Renal cortex interstitium (tissue), 11 donors: ENCODE results near the gene MGAT3. TPM values are rescaled to one million over a fixed set of nuclear protein-coding genes. Genes with fewer than 3 reads are reported as not detected.

ENCODE experiments used
- DNase-seq, 11 donors: peaks; one replicate each; pipeline ENCODE4 v3.0.0-alpha.2; 2013; ENCODE audit warnings: low read depth in 9 of 11, low spot score in 4 of 11; ENCODE audit errors: extremely low read depth in 1 of 11
- polyA plus RNA-seq, 3 donors: library from polyadenylated mRNA; unstranded; fragments of 120-200 nt; gene quantifications; one replicate each; pipeline ENCODE4 v1.2.1, GENCODE V29; 2013; ENCODE audit not compliant: insufficient read length in 3 of 3

The MGAT3 gene
- polyA plus RNA-seq, 3 donors = 20.8 to 33.3 (median 22.0) TPM

GRCh38 chr22:39439170-39439569 lies 17.6 kb upstream of the MGAT3 start:
- no peak for DNase-seq

- DNase-seq = no peak
Measured at GRCh38 chr22:39443398-39443797, 13.4 kb upstream of the MGAT3 start.

- DNase-seq = no peak
Measured at GRCh38 chr22:39444247-39444800, 12.5 kb upstream of the MGAT3 start.

DNA sequence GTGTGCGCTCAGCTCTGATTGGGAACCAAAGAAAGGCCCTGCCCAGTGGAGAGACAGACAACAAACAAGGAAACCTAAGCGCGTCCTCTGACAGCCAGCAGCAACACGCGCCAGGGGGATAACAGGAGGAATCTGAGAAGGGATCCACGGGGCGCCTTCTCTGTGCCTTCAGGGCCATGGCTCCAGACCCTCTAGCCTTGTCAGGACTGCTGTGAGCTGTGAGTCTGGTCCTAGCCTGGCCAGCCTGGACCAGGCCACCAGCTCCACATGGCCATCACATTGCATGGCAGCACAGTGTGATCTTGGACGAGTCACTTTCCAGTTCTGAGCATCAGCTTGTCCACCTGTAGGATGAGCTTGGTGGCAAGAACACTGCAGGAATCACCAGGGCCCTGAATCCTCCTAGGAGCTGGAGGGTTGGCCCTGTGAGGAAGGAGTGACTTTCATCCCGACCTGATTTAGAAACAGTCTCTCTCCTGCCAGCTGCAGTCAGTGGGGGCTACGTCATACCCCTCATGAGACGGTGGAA lies 11.8 kb upstream of the MGAT3 start:
- no peak for DNase-seq

- no peak for DNase-seq
Measured at GRCh38 chr22:39445678-39446077, 11.1 kb upstream of the MGAT3 start.

DNA sequence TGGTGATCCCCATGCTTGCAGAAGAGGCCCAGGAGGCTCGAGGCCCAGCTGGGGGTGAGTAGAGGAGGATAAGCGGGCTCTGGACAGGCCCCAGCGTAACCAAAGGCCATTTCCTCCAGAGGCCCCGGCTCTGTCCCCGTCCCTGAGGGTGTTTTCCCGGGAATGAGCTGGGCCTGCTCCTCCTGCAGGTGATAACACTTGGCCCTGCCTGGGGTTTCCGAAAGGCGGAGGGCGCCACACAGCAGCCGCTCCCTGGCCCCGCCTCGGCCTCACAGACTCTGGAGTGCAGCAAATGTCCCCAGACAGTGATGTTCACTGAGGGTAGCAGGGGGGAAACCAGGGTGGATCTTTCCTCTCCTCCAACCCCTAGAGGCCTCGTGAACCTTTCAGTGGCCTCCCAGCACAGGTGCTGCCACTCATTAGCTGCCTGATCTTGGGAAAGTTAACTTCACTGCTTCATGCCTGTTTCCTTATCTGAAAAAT lies 10.5 kb upstream of the MGAT3 start:
- no peak for DNase-seq

GRCh38 chr22:39448205-39449054 lies 8.4 kb upstream of the MGAT3 start:
- no peak for DNase-seq

DNA sequence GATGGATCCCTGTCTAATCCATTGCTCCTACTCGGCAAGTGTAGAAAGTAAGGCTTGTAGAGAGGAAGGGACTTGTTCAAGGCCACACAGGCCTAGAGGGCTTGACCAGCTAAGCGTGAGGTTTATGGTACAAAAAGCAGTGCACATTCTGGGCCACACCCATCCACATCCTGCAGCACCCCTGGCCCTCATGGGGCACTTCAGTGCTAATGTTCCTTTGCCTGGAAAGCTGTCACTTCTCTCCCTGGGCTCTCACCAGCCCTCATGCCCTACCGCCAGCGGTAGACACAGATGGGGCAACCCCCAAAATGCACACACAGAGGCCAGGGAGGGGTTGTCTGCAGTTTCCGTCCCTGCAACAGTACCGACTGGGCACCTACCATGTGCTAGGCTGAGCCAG lies 7.1 kb upstream of the MGAT3 start:
- no peak for DNase-seq

- no peak for DNase-seq
Measured at GRCh38 chr22:39450258-39450955, 6.4 kb upstream of the MGAT3 start.

DNA sequence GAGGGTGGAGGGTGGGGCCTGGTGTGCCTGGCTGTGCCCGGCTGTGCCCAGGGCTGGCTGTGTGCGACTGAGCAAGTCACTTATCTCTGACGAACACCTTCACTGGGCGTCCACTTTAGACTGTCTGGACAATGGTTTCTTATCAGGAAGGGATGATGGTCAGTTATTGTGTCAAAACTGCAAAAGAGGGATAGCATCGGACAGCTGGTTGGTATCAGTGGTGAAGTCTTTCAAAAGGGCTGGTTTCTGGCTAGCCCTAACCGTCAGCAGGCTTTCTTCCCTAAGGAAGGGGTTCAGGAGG lies 4.1 kb upstream of the MGAT3 start:
- DNase-seq = no peak

GRCh38 chr22:39453765-39454378 lies 2.9 kb upstream of the MGAT3 start:
- DNase-seq = no peak

DNA sequence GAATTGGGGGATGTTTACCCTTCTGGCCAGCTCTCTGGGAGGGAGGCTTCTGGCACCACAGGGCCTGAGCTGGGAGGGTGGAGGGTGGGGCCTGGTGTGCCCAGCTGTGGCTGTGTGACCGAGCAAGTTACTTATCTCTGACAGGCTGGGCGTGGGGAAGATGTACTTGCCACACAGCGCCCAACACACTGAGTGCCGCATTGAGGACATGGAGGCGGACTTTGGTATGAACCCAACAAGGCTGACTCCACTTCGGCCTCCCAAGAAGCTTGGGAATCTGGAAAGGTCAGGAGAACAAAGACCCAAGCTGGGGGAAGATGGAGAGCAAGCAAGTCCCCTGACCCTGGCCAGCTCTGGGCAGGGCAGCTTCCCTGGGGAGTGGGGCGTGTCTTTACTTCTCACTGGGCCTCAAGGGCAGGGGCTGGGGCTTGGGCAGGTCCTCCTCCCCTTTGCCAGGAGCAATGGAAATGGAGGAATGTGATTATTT lies 2.4 kb upstream of the MGAT3 start:
- no peak for DNase-seq

DNA sequence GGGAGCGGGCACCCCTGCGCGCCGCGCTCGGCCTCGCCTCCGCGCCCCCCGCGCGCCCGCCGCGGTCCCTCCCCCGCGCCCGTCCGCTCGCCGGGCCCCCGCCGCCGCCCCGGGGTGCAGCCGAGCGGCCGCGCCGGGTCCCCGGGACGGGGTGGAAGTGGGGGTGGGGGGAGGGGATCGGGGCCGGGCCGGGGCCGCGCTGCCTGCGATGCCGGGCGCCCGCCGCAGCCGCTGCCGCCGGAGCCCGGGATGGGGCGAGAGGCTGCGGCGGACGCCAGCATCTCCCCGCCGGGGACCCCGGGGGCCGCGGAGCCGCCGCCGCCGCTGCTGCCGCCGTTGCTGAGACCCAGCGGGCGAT lies 365 bp downstream of the MGAT3 start:
- DNase-seq = no peak

- no peak for DNase-seq
Measured at GRCh38 chr22:39457556-39458443, 988 bp downstream of the MGAT3 start.

GRCh38 chr22:39458444-39459083 lies 1.8 kb downstream of the MGAT3 start:
- DNase-seq = no peak

DNA sequence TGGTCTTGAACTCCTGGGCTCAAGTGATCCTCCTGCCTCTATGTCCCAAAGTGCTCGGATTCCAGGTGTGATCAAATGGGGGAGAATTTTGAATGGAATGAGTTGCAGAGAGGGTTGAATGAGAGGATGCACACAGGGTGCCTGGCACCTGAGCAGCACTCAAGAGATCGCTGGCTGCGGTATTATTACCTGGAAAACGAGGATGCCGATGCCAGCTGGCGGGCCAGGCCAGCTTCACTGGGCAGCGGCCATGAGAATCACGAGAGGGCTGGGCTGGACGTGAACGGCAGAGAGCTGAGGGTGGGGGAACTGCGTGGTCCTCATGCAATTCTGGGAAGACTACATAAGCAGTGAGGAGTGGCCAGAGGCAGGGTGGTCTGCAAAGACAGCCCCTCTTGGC lies 2.9 kb downstream of the MGAT3 start:
- DNase-seq = no peak

GRCh38 chr22:39462443-39463221 lies 5.8 kb downstream of the MGAT3 start:
- DNase-seq = no peak
